NB4 (cell line): ENCODE results near the gene FBXL22.

Experiments used
- POLR2A ChIP-seq: IDR thresholded peaks from 2 replicates; pipeline ENCODE4 v1.6.1; 2011; ENCODE audit warnings: mild to moderate bottlenecking; ENCODE audit not compliant: insufficient read length; ENCODE audit errors: extremely low read depth
- TF ChIP-seq, protein P1 (sequence below): IDR thresholded peaks from one replicate; pipeline ENCODE4 v1.5.1; 2012; ENCODE audit warnings: low read depth, low read length
- TF ChIP-seq, protein P2 (sequence below): IDR thresholded peaks from 2 replicates; pipeline ENCODE4 v1.6.1; 2011; ENCODE audit warnings: low read depth, low read length

DNA sequence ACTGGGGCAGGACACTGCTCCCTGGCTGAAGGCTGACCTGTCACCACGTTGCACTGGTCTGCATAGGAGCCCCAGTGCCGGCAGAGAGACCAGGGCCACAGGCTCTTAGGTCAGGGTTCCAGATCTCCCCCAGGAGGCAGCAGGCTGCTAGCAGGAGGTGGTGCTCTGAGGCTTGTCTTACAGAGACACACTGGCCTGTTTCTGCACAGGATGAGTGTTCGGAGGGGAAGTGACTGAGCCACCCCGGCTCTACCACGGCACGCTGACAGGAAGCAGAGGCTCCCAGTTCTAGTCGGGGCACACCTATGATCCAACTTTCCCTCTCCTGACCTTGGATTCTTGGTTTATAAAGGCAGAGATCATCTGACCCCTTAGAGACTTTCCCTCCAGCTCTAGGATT, 8.6 kb downstream of the FBXL22 start:
- TF ChIP-seq, protein P1, sequence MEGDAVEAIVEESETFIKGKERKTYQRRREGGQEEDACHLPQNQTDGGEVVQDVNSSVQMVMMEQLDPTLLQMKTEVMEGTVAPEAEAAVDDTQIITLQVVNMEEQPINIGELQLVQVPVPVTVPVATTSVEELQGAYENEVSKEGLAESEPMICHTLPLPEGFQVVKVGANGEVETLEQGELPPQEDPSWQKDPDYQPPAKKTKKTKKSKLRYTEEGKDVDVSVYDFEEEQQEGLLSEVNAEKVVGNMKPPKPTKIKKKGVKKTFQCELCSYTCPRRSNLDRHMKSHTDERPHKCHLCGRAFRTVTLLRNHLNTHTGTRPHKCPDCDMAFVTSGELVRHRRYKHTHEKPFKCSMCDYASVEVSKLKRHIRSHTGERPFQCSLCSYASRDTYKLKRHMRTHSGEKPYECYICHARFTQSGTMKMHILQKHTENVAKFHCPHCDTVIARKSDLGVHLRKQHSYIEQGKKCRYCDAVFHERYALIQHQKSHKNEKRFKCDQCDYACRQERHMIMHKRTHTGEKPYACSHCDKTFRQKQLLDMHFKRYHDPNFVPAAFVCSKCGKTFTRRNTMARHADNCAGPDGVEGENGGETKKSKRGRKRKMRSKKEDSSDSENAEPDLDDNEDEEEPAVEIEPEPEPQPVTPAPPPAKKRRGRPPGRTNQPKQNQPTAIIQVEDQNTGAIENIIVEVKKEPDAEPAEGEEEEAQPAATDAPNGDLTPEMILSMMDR: no peak
- no peak for TF ChIP-seq POLR2A
- TF ChIP-seq, protein P2, sequence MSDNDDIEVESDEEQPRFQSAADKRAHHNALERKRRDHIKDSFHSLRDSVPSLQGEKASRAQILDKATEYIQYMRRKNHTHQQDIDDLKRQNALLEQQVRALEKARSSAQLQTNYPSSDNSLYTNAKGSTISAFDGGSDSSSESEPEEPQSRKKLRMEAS: peak; percentile 34; the same call in 1 of the 2 replicates
